HG02610 (cell line): ENCODE measurements around the gene SNRPB2.

Source experiments
- ATAC-seq: cut with Tn5 transposase; IDR thresholded peaks from one replicate; pipeline ENCODE4 v1.9.1; 2021; ENCODE audit warnings: mild to moderate bottlenecking, moderate library complexity; ENCODE audit not compliant: unreplicated experiment

Gene SNRPB2

DNA sequence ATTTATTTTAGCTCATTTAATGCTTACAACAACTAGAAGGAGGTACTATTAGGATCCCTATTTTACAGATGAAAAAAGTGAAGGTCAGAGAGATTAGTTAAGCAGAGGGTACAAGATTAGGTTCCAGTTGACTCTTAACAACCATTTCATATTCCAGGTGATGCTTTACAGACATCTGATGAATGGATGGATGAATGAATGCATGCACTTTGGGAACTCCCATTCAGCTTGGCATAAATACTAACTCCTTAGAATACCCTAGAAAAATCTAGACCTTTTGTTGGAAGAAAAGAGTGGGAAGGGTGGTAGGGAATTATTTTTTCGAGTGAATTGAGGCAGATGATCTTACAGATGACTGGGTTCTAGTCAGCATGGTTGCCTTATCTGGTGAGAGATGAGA, 746 bp upstream of the SNRPB2 start:
- no peak for ATAC-seq

DNA sequence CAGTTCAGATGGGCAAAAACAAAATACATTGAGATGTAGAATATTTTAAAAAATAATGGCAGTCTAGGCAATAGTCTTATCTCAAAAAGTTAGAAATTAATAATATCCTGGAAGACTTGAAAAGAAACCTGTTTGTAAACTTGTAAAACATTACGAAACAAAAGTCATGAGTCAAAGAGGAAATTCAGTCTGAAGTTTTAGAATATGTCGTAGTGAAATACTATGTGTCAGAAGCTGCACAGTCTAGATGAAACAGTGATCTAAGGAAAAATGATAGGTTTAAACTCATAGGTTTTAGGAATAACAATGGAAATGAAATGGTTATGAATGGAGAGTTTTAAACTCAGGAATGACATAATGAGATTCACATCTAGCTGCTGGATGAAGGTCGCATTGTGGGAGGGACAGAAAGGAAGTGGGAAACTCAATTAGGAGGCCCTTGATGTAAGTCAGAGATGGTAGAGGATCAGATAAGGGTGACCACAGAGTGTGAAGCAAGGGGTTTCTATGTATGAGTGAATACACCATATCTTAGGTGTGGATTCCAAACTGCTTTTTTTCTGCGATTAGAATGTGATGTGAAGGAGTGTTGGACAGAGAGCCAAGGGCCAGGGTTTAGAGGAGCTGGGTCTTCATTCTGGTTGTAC, 2.8 kb downstream of the SNRPB2 start:
- no peak for ATAC-seq

DNA sequence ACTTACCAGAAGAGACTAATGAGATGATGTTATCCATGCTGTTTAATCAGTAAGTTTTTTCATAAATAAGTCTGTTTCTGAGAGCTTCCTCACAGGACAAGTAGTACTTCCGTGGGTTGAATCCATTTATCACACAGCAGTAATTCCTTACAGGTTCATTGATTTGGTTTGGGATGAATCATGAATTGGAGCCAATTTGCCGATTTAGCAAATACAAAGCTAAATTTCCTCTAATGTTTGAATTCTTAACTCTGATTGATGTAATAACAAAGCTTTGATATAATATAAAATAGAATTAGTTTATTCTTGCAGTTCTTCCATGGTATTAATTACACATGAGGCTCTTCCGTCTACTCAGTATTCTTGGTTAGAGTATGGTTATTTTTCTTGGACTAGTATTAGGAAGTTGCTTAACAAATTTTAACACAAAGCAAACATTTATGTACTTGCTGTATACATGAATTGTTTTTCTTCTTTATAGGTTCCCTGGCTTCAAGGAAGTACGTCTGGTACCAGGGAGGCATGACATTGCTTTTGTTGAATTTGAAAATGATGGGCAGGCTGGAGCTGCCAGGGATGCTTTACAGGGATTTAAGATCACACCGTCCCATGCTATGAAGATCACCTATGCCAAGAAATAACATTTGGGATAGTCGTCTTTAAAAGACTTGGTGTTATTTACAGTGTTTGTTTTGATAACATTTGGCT, 10.7 kb downstream of the SNRPB2 start:
- no peak for ATAC-seq

GRCh38 chr20:16744178-16744807, 14.5 kb downstream of the SNRPB2 start:
- no peak for ATAC-seq

GRCh38 chr20:16745204-16745603, 15.4 kb downstream of the SNRPB2 start:
- ATAC-seq: no peak

GRCh38 chr20:16747291-16747811, 17.5 kb downstream of the SNRPB2 start:
- ATAC-seq: no peak

DNA sequence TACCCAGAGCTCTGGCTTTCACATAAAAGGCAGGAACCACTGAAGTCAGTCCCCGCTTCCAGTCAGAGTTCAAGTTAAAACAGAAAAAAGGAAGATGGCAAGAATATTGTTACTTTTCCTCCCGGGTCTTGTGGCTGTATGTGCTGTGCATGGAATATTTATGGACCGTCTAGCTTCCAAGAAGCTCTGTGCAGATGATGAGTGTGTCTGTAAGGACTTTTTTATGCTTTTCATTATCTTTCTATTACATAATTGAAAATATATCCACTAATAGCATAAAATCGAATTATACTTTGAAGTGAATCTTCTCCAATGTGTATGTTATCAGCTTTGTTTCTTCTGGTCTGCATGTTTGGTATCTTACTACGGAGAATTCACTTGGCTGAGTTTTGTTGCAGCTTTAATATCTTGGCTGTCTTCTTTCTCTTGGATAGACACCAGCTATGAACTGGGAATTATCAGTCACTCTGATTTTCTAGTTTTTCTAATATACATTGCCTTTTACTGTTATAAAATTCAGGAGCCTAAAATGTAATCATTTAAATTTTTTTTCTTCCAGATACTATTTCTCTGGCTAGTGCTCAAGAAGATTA, 18.6 kb downstream of the SNRPB2 start, which contains the start of gene OTOR:
OTOR (plus strand) TSS at position 51 of the 593 bp plus-strand sequence; CDS start at position 95, 44 bp downstream.
- ATAC-seq: no peak

DNA sequence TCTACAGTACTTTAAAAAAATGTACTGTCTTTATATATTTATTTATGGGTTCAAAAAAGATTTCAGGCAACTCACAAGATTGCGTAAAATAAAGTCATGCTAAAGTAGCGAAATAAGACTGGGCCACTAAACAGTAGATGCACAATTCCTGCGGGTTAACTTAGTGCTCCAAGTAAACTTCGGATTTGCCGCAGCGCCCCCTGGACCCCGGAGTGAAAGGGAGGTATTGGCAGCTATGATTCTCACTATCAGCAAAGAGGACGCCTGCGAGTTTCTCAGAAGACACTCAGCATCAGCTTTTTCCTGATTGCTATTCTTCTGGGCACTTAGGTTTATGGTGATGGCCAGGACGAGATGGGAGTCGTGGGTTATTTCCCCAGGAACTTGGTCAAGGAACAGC, 19.7 kb downstream of the SNRPB2 start:
- ATAC-seq: no peak

GRCh38 chr20:16752082-16752481, 22.3 kb downstream of the SNRPB2 start:
- no peak for ATAC-seq

GRCh38 chr20:16752901-16753300, 23.1 kb downstream of the SNRPB2 start:
- no peak for ATAC-seq

- ATAC-seq: no peak
Measured at GRCh38 chr20:16758454-16759180, 28.8 kb downstream of the SNRPB2 start.

GRCh38 chr20:16759181-16759563, 29.3 kb downstream of the SNRPB2 start:
- no peak for ATAC-seq

DNA sequence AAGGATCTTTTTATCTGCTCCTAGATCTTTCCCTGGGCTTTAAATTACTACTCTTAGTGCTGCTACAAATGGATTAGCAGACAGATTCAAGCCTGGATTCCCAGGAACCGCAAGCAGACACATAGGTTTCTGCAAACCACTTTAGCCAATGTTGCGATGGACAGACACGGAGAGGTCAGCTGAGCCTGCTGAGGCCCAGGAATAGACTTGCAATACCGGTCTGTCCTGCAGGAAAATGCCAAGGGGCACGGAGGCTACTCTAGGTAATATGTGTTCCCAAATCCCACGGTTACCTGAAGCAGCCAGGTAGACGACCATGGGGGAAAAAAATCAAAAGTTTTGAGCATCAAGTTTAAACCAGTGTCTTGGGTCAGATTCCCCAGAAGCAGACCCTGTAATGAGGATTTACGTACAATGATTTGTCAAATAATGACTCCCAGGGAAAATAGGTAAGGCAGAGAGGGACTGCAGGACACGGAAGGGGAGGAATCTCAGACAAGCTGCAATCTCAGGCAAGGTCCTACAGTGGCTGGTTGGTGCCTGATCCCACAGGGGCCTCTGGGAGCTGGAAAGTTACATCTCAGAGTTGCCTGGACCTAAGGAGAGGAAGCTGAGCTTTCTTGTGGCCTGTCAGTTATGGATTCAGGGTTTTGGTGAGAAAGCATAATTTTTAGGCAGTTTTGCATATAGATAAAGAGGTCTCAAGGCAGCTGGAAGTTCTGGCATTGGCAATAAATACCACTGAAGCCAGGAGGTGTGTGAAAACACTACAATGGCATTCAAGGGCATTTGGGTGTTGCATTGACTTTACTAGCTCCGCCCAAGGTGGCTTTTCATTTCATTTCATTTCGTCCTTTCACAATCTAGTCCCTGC, 30.8 kb downstream of the SNRPB2 start:
- no peak for ATAC-seq

DNA sequence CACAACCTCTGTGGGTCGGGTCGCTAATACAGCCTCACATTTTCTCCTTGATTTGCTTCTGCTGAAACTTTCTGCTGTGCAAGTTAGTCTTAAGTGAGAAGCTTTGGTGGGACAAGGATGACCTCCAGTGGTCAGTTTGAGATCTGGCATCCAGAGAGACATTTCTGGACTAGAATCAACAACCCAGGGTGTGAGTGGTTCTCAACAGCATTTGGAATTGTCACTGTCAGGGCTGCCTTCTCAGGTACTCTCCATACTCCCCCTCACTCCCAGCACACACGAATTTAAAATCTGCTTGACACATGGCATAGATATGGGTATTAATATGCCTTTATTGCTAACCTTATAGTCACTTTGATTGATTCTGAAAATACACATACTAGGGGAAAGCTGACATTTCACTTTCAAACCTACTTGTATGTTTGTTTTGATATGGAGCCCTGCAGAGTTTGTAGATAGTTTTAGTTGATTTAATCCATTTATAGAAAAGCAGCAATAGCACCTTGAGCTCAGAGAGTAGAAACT, 31.5 kb downstream of the SNRPB2 start:
- ATAC-seq: no peak

DNA sequence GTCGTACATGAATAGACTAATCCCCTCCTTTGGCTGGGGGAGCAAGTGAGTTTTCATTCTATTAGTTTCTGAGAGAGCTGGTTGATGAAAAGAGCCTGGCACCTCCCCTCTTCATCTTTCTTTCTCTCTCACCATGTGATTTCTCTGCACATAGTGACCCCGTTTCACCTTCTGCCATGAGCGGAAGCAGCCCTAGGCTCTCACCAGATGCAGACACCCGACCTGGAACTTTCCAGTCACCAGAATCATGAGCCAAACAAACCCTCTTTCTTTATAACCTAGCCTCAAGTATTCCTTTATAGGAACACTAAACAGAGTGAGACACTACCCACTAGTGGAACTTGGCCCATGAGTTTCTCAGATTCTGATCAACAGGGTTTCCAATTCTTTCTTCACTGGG, 34.7 kb downstream of the SNRPB2 start:
- ATAC-seq: no peak

DNA sequence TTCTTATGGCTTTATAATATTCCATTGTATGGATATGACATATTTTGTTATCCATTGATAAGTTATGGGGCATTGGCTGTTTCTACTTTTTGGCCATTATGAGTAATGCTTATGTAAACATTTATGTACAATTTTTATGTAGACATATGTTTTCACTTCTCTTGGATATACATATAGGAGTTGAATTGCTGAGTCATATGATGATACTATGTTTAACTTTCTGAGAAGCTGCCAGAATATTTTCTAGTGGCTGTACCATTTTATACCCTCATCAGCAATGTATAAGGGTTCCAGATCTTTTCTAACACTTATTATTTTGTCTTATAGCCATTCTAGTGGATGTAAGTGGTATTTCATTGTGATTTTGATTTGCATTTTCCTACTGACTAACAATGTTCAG, 41.4 kb downstream of the SNRPB2 start:
- ATAC-seq: no peak

DNA sequence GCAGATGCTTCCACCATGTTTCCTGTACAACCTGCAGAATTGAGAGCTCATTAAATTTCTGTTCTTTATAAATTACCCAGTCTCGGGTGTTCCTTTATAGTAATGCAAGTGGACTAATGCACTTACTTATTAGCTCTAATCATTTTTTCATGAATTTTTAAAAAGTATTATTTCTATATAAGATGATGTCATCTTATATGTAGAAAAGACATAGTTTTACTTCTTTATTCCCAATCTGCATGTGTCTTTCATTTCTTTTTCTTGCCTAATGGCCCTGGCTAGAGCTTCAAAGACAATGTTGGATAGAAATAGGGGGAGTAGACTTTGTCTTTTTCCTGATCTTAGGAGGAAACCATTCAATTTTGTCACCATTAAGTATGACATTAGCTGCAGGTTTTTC, 46.1 kb downstream of the SNRPB2 start:
- no peak for ATAC-seq

GRCh38 chr20:16777126-16777525, 47.3 kb downstream of the SNRPB2 start:
- ATAC-seq: no peak

DNA sequence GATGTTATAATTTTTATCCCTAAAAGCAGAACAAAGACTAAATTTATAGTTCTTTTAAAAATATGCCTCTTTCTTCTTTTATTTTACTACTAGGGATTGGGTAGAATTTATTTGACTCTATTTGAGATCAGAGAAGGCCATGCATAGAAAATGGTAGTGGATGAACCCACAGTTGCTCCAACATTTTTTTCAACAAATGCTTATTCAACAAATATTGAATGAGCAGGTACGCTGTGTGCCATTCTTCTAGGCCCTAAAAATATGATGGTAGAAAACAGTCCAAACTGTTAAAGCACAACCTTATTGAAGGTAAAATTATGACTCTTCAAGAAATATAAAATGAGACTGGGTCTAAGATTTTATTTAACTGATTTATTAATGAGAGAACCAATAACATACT, 48.3 kb downstream of the SNRPB2 start:
- no peak for ATAC-seq

GRCh38 chr20:16781496-16781895, 51.7 kb downstream of the SNRPB2 start:
- ATAC-seq: no peak
